Pulmonary artery endothelial cell (primary cell): ENCODE results near the gene HTR3C. TPM values are rescaled to one million over a fixed set of nuclear protein-coding genes. Genes with fewer than 3 reads are reported as not detected.
"Not testable (repeated sequence)": the region's sequence is repeated elsewhere in the genome, so short reads cannot be mapped to it uniquely, and the experiment has no call there.

Experiments
- DNase-seq: peaks from one replicate; pipeline ENCODE4 v3.0.0-alpha.2; 2011; ENCODE audit warnings: low read depth, low spot score
- total RNA-seq: library from RNA; depleted of rRNA; stranded (reverse); fragments of >200 nt; gene quantifications from 2 replicates; pipeline ENCODE4 v1.2.3, GENCODE V29; 2014

HTR3C gene, protein sequence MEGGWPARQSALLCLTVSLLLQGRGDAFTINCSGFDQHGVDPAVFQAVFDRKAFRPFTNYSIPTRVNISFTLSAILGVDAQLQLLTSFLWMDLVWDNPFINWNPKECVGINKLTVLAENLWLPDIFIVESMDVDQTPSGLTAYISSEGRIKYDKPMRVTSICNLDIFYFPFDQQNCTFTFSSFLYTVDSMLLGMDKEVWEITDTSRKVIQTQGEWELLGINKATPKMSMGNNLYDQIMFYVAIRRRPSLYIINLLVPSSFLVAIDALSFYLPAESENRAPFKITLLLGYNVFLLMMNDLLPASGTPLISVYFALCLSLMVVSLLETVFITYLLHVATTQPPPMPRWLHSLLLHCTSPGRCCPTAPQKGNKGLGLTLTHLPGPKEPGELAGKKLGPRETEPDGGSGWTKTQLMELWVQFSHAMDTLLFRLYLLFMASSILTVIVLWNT
- not detected in 2 replicates for total RNA-seq

DNA sequence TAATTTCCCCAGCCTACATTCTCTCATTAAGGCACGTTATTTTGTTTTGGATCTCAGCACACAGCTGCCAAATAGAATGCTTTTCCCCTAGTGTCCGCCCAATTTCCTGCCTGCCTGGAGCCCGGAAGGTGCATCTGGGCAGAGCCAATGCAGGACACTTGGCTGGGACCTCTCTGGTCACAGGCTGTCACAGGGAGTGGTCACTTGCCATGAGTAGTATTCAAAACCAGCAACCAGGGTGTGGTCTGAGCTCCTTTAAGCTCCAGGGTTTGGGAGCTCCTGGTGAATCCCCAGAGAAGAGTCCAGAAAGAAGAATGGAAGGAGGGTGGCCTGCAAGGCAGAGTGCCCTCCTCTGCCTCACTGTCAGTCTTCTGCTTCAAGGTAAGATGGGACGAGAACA is at the start of gene HTR3C:
TSS of gene HTR3C (plus strand) at position 281 of the 400 bp plus-strand sequence. CDS start at position 315, 34 bp downstream.
- no peak for DNase-seq

DNA sequence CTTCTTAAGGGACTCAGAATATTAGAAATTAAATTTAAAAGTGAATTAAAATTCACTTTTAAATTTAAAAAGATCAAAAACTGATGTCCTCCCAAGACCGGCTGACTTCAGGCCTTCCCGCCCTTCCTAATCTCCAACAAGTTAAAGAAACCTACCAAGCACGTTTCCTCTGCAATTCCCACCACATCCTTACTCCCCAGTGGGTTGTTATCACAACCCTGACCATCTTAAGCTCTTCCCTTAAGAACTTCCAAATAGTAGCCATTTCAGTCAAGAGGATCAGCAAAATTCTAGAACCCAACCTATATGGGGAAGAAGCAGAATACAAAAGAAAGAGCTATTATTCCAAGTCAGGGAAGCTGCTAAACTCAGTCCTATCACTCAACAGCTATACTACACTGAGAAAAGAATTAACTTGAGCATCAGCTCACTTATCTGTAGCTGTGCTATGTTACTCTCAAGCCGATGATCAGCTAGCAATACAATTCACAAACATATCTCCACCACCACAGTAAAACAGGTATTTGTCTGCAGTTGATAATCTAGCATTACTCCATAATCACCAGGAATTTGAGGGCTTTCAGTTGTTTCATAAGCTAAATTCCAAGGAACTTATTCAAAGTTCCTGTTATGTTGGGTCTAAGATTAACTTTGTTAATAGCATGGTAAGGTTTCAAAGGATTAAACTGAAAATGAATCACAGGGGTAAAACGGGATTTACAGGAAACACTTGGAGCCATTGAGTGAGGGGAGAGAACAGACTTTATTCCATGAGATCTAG is 49.5 kb upstream of the HTR3C start:
- DNase-seq: no peak

DNA sequence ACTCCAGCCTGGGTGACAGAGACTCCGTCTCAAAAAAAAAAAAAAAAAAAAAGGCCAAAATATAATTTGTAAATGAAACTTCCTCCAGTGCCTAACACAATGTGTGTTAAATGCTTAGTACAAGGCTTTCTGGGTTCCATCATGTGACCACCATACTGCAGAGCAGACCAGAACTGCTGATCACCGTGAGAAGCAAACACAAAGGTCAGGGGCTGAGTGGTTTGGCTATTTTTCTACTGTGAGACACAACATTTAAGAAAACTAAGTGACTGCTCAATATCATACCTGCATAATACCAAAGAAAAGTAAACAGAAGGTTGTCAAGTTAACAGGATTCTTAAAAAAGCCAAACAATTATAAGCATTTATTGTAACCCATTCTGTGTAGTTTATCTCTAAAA is 48.4 kb upstream of the HTR3C start:
- DNase-seq: no peak

DNA sequence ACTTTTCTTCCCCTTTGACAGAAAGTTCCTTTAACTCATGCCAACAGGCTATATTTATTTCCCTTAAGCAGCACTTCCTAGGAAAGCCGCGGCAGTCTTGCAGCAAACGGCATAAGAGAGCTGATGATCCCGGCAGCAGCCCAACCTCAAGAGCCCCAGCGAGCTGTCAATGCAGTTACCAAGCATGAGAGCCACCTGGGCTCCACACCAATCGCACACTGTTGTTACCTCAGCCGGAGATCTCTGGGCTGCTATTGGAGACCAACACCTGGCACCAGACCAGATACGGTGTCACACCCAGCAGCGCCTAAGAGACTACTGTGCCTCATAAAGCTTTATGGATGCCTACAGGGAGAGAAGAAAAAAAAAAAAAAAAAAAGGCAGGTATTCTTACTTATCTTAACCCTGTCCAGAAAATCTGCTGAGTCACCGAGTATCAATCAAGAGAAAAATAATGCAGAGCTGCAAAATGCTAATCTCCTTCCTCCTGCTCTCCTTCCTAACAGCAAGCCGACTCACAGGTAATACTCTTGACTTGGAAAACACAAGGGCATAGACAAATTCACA is 46.8 kb upstream of the HTR3C start:
- no peak for DNase-seq

DNA sequence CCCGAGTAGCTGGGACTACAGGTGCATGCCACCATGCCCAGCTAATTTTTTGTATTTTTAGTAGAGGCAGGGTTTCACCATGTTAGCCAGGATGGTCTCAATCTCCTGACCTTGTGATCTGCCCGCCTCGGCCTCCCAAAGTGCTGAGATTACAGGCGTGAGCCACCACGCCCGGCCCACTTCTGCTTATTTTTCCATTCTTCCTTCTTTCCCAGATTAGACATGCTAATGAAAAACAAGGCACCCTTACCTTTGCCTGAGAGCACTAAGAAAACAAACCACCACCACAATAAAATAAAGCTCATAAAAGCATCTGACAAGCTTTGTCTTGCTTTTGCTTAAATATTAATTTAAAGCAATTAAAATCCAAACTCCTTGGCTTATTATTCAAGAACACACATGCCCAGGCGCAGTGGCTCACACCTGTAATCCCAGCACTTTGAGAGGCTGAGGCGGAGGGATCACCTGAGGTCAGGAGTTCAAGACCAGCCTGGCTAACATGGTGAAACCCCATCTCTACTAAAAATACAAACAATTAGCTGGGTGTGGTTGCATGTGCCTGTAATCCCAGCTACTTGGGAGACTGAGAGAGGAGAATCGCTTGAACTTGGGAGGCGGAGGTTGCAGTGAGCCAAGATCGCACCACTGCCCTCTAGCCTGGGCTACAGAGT is 45.6 kb upstream of the HTR3C start:
- DNase-seq: not testable (repeated sequence)

DNA sequence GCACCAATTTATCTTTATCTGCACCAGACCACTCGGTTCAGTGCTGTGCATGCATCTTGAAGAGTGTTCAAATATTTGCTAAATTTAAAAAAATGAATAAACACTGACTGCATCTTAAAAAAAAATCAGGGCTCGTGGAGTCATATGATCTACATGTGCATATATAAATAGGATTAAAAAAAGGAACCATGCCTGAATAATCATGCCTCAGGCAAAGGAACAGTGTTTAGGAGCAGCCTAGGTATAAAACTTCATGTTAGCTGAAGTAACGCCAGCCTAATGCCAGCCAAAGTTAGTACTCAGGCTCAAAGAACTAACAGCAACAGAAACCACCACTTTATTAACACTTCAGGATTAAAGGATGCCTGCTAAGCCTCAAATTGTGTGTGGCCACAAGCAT is 44.7 kb upstream of the HTR3C start:
- DNase-seq: no peak

DNA sequence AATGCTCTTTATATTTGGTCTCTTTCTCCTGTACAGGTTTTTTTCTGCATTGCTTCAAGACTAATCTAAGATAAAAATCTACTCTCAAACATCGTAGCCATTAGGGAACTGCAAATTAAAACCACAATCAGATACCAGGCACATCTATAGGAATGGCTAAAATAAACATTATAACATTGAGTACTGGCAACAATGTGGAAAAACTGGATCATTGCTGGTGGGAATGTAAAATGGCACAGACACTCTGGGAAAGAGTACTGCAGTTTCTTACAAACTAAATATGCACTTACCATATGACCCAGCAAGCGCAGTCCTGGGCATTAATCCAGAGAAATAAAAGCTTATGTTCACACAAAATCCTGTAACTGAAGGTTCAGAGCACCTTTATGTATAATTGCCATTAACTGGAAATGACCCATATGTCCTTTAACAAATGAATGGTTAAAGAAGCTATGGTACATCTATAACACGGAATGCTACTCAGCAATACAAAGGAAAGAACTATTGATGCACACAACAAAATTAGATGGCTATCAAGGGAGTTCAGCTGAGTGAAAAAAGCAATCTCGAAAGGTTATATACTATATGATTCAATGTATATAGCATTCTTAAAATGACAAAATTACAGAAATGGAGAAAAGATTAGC is 41.5 kb upstream of the HTR3C start:
- DNase-seq: no peak

DNA sequence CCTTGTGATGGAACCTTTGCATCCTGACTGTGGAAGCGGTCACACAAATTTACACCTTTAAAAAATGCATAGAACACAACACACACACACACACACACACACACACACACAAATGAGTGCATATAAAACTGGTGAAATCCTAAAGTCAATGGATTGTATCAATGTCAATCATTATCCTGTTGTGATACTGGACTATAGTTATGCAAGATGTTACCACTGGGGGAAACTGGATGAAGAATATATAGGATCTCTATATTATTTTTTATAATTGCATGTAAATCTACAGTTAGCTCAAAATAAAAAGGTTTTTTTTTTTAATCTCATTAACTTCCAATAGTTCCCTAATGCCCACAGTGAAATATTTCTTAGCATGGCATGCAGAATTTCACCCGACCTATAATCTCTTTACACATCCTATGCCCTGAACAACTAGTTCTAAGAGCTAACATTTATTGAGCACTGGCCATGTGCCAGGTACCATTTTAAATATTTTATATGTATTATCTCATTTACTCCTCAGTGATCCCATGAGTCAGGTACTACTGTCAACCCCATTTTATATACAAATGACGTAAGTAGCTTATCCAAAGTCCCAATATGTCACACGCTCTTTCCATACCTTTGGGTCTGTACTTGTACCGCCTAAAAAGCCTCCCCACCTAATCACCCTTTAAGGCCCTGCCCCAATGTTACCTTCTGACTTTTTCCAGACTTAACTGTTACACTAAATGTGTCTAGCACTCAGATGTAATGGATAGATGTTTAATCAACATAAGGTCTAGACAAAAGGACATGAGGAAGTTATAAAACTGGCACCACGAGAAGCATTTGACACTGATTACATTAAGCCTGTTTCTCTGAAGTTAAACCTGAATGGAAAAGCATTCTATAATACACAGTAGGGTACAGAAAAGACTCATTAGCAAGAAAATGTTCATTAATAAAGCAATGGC is 40.6 kb upstream of the HTR3C start:
- no peak for DNase-seq

DNA sequence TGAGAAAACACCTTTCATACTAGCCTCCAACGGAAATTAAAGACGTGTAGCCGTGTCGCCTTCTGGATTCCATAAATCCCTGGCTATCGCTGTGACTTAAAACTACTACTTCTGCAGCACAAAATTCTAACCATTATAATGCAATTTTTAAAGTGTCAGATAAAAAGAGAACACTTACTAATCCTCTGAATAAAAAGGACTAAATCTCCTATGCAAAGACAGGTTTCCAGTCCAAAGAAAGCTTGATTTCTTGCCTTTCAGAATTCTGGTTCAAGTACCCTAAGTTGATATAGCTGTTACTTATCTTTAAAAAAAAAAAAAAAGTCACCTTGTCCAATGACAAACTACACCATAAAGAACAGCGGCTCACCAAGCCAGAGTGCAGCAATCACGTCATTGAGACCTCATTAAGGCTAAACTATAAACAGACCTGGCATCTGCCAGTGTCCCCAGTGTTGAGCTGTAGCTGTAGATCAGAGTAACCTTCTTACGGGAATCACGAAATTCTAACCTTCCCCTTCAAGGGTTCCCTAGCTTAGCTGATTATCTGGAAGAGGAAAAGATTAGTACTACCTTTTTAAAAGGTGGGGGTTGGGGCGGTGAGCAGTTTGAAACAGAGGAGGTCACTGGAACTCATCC is 37.3 kb upstream of the HTR3C start:
- no peak for DNase-seq

DNA sequence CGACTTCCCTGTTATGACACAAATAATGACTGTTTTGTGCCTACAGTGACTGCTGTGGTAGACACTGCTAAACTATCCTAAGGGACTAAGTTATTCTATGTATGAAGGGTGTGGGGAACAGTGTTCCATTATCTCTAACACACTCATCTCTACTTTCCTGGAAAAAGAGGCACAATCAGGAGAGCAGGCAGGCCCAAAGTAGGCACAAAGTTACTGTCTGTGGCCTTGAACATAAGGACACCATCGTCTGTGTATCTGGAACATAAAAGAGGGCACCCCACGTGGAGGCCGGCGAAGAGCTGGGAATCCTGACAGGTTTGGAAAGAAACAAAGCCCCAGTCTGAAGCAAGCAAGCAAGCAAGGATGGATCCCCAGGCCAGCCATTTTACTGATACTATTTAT is 36.7 kb upstream of the HTR3C start:
- no peak for DNase-seq

DNA sequence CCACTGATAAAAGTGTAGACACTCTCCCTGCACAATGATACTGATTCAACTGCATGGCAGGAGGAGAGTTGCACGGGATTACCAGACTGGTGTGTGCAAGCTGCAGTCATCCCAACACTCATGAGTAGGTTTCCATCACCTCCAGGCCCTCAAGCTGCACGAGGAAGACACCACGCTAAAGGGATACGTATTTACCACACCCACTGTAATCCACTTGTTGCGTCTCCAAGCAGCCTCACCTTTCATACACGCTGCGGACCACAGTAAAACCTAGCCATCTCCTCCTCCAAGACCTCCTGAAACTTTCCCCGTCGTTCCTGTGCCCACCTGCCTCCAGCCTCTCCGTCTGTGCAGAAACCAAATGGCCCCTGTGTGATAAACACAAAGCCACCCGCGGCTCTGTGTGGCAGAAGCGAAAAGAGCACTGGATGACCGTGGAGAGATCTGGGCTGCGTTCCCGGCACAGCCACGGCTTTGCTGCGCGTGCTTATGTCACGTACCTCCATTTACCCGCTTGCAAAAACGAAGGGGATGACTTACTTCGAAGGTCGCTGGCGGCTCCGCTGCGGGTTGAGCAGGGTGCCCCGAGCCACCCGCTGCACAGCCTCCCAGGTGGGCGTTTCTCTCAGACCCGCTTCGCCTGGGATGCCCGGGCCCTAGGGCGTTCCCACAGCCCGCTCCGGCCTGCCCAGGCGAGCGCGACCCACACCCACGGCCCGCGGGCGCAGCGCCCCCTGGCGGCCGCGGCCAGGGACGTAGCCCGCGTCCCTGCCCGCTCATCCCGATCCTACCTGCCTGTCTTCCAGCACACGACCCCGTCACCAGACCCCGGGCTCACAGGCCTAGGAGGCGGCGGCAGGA is 35.8 kb upstream of the HTR3C start:
- DNase-seq: no peak

DNA sequence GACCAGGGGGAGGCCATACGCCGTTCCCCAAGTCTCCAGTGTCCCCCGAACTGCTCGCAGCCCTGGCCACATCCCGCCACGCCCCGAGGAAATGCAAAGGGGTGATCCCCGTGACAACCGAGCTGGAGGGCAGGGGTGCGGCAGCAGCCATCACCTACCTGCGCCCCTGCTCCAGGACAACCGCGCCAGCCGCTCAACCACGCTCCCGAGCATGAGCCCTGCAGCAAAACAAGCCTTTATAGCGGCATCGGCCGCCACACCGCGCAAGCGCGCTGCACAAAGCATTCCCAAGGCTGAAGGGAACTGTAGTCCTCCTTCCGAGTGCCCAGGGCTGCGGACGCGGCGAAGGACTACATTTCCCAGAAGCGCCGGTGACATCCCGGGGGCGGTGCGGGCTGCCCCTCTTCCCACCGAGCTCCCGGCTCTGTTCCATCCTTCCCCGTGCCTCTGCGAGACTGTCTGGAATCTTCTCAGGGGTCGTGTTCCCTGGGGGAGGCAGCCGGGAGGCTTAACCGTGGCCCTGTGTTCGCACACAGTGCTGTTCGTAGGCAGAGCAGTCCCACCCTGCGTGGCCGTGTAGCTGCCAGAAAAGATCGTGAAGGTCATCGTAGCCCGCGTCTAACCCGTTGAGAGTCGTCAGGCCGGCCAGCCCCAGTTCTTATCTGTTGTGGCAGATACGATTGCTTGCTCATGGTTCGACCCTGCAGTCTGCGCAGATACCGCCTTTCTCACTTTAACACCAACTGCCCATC is 35.0 kb upstream of the HTR3C start, which contains the start of gene ABCC5:
TSS of gene ABCC5 (minus strand) at position 213 of the 752 bp plus-strand sequence. CDS start 3,492 bp downstream, outside the sequence.
- DNase-seq: peak; percentile 81

DNA sequence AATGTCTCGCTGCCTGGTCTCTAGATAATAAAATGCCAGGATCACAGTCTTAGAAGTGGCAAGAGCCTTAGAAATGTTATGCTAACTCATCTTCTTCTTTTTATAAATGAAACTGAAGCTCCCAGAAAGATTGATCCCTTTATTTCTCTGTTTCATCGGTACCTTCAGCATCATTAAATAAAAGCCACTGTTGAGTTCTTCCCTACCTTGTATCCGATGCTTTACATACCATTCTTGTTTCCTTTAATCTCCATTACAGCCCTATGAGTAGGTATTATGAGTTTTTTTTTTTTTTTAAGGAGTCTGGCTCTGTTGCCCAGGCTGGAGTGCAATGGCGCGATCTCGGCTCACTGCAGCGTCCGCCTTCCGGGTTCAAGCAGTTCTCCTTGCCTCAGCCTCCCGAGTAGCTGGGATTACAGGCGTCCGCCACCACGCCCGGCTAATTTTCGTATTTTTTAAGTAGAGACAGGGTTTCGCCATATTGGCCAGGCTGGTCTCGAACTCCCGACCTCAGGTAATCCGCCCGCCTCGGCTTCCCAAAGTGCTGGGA is 34.3 kb upstream of the HTR3C start:
- no peak for DNase-seq

DNA sequence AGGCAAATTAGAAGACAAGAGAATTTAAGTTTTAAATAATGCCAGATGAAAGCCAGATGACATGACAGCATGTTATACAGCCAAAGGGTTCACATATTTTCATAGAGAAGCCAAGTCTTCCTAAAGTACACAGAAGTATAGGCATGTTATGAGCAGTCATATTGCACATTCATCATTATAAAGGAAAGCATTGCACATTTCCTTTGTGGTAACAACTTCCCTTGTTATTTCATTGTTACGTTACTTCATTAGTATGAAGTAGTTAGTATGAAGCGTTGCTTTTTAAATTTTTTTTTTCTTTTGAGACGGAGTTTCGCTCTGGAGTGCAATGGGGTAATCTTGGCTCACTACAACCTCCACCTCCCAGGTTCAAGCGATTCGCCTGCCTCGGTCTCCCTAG is 30.5 kb upstream of the HTR3C start:
- DNase-seq: no peak

DNA sequence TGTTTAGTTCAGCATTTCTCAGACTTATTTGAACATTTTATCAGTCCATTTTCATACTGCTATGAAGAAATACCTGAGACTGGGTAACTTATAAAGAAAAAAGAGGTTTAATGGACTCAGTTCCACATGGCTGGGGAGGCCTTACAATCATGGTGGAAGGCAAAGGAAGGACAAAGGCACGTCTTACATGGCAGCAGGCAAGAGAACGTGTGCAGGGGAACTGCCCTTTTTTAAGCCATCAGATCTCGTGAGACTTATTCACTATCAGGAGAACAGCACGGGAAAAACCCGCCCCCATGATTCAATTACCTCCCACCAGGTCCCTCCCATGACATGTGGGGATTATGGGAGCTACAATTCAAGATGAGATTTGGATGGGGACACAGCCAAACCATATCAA is 27.6 kb upstream of the HTR3C start:
- not testable (repeated sequence) for DNase-seq

DNA sequence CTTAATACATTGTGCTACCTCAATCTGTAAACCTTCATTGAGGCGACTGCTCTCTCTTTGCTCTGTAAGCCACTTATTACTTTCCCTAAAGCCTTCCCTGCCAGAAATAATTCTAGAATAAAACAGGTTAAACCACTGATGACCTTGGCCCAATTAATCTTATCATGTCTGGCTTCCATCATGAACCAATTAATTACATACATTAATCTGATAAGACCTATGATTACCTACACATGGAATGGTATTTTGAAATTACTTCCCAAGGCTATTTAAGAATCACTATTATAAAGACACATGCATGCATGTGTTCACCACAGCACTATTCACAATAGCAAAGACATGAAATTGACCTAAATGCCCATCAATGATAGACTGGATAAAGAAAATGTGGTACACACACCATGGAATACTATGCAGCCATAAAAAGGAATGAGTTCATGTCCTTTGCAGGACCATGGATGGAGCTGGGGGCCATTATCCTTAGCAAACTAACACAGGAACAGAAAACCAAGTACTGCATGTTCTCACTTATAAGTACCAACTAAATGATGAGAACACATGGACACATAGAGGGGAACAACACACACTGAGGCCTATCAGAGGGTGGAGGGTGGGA is 24.5 kb upstream of the HTR3C start:
- not testable (repeated sequence) for DNase-seq

DNA sequence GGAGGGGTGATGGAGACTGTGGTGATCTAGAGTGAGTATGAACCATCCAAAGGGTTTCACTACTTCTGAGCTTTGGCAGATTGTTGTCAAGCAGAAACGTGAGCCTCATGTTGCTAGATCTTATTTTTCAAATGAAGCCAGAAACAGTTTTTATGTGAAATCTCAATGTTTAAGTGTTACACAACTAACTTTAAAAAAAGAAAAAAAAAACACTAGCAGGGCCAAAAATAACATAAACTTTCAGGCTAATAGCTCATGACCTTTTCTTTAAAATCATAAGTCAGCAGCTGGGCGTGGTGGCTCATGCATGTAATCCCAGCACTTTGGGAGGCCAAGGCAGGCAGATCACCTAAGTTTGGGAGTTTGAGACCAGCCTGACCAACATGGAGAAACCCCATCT is 23.4 kb upstream of the HTR3C start:
- DNase-seq: no peak
